ENCODE measurements around the gene DSCAML1.

- TF ChIP-seq POLR2A (IDR thresholded peaks at IDR 0.05; ENCODE audit: low read depth, low read length) (no peak), POLR2AphosphoS5 (IDR thresholded peaks at IDR 0.05; ENCODE audit: low read depth, low read length) (no peak), TAF1 (IDR thresholded peaks at IDR 0.05; ENCODE audit: low read depth, low read length) (no peak), SPI1 (IDR thresholded peaks at IDR 0.05; ENCODE audit: low read depth, low read length) (no peak), POU2F2 (IDR thresholded peaks at IDR 0.05; ENCODE audit: low read depth, low read length) (no peak)
Observed at GRCh38 chr11:117766026-117766425, 31.0 kb downstream of the DSCAML1 start.

Measured in GM12891 (cell line).